IPS DF 19.7 (cell line): ENCODE measurements around the gene OR13C9.
"Not testable (repeated sequence)": the region's sequence is repeated elsewhere in the genome, so short reads cannot be mapped to it uniquely, and the experiment has no call there.

Source experiments
- DNase-seq: peaks from one replicate; pipeline ENCODE4 v3.0.0-alpha.2; 2013; ENCODE audit warnings: low read depth, low spot score

Gene OR13C9

DNA sequence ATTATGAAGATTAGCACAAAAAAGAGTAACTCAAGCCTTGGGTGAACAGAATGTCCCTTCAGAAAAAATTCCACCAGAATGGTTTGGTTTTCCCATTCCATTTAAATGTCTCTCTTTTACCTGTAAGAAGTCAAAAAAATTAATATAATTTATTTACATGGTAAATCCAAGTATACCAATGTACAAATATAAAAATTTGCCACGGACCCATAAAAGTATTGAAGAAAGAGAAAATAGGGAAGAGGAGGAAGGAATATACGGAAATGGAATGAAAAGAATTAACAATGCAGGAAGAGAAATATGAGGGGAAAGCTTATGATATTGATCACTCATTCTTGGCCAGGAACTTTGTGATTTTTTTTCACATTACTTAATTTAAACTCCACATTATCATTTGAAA, at the start of gene OR13C9:
Gene OR13C9 (minus strand): TSS at position 101 of the 400 bp plus-strand sequence. CDS start 0 bp downstream, at position 101.
- DNase-seq = no peak

GRCh38 chr9:104658496-104659195, 40.6 kb upstream of the OR13C9 start:
- DNase-seq = no peak

GRCh38 chr9:104635456-104635855, 17.5 kb upstream of the OR13C9 start:
- DNase-seq = no peak

DNA sequence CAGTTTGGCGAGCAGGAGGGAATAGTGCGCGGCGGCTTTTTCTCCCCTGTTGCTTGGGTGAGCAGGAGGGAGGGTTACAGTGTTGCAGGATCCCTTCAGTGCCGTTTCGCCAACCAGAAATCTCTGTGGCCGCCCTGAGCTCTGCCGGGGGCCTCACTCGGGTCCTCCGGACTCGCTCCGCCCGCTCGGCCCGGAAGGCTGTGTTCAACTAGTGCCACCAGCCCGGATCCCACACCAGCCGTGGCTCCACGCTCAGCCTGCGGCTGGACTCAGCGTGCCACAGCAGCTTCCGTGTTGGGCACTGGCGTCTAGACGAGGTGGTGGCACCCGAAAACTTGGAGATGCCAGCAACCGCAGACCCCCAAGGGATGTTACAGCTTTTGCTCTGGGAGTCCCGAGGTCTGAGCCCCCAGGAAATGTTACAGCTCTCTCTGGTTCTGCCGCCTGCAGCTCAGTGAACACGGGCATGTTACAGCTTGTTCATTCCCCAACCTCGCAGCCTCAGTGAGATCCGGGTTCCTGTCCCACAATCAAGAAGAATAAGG, 16.0 kb upstream of the OR13C9 start:
- no peak for DNase-seq

- not testable (repeated sequence) for DNase-seq
Measured at GRCh38 chr9:104625964-104626363, 8.0 kb upstream of the OR13C9 start.

DNA sequence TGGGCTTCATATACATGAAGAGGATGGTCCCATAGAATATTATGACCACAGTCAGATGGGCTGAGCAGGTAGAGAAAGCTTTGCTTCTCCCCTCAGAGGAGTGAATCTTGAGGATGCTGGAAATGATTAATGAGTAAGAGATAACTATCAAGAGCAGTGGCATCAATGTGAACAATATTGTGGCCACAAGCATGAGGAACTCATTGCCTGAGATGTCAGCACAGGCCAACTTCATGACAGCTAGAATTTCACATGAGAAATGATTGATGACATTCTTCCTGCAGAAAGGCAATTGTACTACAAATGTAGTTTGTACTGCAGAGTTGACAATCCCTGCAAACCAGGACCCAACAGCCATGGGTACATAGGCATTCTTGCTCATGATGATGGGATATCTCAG, 586 bp downstream of the OR13C9 start:
- DNase-seq = no peak

DNA sequence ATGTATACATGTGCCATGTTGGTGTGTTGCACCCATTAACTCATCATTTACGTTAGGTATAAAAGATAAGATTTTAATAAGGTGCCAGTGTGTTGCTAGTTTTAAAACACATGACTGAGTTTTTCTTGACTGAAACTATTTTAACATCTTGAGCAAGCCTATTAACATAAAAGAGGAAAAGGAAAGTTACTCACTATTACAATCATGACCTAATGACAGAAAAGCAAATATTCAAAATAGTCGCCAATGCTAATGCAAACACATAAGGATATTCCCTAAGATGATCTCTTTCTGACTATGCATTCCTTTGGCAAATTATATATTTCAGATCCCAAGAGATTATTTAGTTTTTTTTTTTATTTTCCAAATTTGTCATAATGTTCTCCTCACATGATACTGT, 6.8 kb downstream of the OR13C9 start:
- DNase-seq = no peak

GRCh38 chr9:104608336-104608735, 9.7 kb downstream of the OR13C9 start:
- no peak for DNase-seq

- DNase-seq = no peak
Measured at GRCh38 chr9:104606152-104606551, 11.9 kb downstream of the OR13C9 start.

GRCh38 chr9:104605527-104605926, 12.5 kb downstream of the OR13C9 start, which contains the start of gene OR13C2:
Gene OR13C2 (minus strand): TSS chr9:104605627. CDS start chr9:104605627, 0 bp downstream.
- not testable (repeated sequence) for DNase-seq

- no peak for DNase-seq
Measured at GRCh38 chr9:104604801-104605200, 13.2 kb downstream of the OR13C9 start.

- DNase-seq = not testable (repeated sequence)
Measured at GRCh38 chr9:104599313-104599712, 18.7 kb downstream of the OR13C9 start, which contains the start of gene OR13C5. Gene OR13C5 (minus strand): TSS chr9:104599413. CDS start chr9:104599413, 0 bp downstream.

- DNase-seq = not testable (repeated sequence)
Measured at GRCh38 chr9:104598749-104599148, 19.3 kb downstream of the OR13C9 start.

GRCh38 chr9:104589626-104590025, 28.4 kb downstream of the OR13C9 start:
- DNase-seq = no peak

DNA sequence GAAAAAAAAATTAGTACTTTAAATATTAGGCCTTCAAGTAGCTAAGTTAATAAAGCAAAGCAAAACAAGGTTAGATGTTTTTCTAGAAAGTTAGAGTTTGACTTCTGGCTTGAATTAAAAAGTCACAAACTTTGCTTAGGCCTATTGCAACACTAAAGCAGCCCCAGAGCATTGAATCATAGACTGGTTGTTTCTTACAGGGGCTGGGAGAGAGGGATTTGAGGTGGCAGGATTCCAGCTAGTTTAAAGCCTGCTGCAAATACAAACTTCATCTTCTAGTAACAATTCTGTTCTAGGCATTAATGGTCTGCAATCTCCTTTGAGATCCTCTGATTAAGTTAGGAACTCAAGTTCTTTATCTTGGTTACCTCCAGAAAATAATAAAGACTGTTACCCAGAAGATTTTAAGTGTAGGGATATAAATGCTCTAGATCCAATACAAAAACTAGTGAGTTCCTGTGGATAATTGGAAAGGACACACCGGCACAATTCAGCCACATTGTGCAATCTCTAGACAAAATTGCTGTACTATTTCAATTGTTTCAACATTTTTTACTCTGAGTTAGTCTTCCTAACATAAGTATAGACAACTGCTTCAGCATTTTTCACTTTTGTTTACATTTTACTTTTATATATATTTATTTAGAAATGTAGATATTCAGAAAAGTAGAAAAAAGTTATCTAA, 31.4 kb downstream of the OR13C9 start:
- DNase-seq = no peak

DNA sequence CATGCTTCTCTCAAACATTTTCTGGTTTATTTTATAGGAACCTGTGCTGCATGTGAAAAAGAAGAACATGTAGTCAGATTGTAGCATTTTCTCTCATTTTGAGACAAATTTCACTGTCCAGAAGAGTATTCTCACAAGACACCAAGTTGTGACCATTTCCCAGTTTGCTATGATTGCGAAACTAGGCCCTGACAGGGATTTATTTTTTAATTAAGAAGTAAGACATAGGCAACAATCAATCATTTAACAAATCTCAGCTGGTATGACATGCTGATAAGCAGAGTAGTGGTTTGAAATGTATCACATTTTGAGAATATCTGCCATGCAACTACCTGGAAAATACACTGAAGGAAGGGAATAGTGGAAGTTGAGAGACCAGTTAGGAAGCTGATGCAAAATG, 37.4 kb downstream of the OR13C9 start:
- no peak for DNase-seq

GRCh38 chr9:104577263-104577662, 40.7 kb downstream of the OR13C9 start:
- no peak for DNase-seq

GRCh38 chr9:104575456-104575855, 42.5 kb downstream of the OR13C9 start:
- no peak for DNase-seq

GRCh38 chr9:104572612-104573011, 45.4 kb downstream of the OR13C9 start:
- DNase-seq = no peak

- no peak for DNase-seq
Measured at GRCh38 chr9:104568868-104569267, 49.1 kb downstream of the OR13C9 start, which contains the start of gene OR13C8. Gene OR13C8 (plus strand): TSS chr9:104569168. CDS start chr9:104569168, 0 bp downstream.
